SK-N-SH (cell line): ENCODE results near the gene ARHGEF11.

Experiments
- CHD2 ChIP-seq: fragments of 150-350 bp; IDR thresholded peaks from 2 replicates; pipeline ENCODE4 v1.6.1; 2018; ENCODE audit warnings: low read length; ENCODE audit not compliant: partially characterized antibody
- CTCF ChIP-seq: fragments of 200-600 bp; sonication (generic); IDR thresholded peaks from 2 replicates; pipeline ENCODE4 v1.6.1; 2017; ENCODE audit warnings: antibody characterized with exemption, mild to moderate bottlenecking, moderate library complexity
- EP300 ChIP-seq, 2 experiments: IDR thresholded peaks; 2 replicates each; pipeline versions ENCODE4 v1.4.0 to v1.6.1; 2012; ENCODE audit warnings: borderline replicate concordance in 1 of 2, low read depth in 1 of 2, low read length in 1 of 2
- FOSL2 ChIP-seq: IDR thresholded peaks from 2 replicates; pipeline ENCODE4 v1.4.0; 2012; ENCODE audit warnings: low read depth, mild to moderate bottlenecking, moderate library complexity, borderline replicate concordance
- GABPA ChIP-seq: IDR thresholded peaks from 2 replicates; pipeline ENCODE4 v1.4.0; 2012; ENCODE audit warnings: low read depth, mild to moderate bottlenecking
- POLR2AphosphoS5 ChIP-seq: IDR thresholded peaks from 2 replicates; pipeline ENCODE4 v1.6.1; 2012; ENCODE audit warnings: low read depth, low read length
- RAD21 ChIP-seq: IDR thresholded peaks from 2 replicates; pipeline ENCODE4 v1.6.1; 2012; ENCODE audit warnings: mild to moderate bottlenecking, low read length
- REST ChIP-seq: IDR thresholded peaks from 2 replicates; pipeline ENCODE4 v1.6.1; 2012; ENCODE audit warnings: mild to moderate bottlenecking, low read depth, low read length, moderate library complexity
- SIN3A ChIP-seq: IDR thresholded peaks from 2 replicates; pipeline ENCODE4 v1.6.1; 2012; ENCODE audit warnings: low read depth, mild to moderate bottlenecking, low read length, moderate library complexity, borderline replicate concordance
- SMC3 ChIP-seq: IDR thresholded peaks from 2 replicates; pipeline ENCODE4 v1.6.1; 2012; ENCODE audit warnings: low read depth, low read length, improper control_type of control experiment
- ZBTB33 ChIP-seq: IDR thresholded peaks from 2 replicates; pipeline ENCODE4 v1.4.0; 2012; ENCODE audit warnings: low read depth, borderline replicate concordance

GRCh38 chr1:157021688-157022087, 23.9 kb downstream of the ARHGEF11 start:
- no peak for TF ChIP-seq CTCF
- TF ChIP-seq REST = no peak
- TF ChIP-seq RAD21 = no peak
- TF ChIP-seq FOSL2 = no peak
- no peak for TF ChIP-seq GABPA
- TF ChIP-seq POLR2AphosphoS5 = no peak
- no peak for TF ChIP-seq ZBTB33
- TF ChIP-seq SIN3A = no peak
- no peak for TF ChIP-seq EP300 (IDR thresholded peaks at IDR 0.05; ENCODE audit: borderline replicate concordance in 1 of 2, low read depth in 1 of 2, low read length in 1 of 2)
- no peak for TF ChIP-seq SMC3
- TF ChIP-seq CHD2 = no peak
